Osteoblast (primary cell): ENCODE data around the gene DNAJC6. TPM values are rescaled to one million over a fixed set of nuclear protein-coding genes. Genes with fewer than 3 reads are reported as not detected.

ENCODE experiments used
- DNase-seq: peaks from one replicate; pipeline ENCODE4 v3.0.0; 2011; ENCODE audit warnings: low spot score, mixed read lengths; ENCODE audit not compliant: insufficient read length; ENCODE audit errors: missing footprints
- H2AFZ ChIP-seq: 2 replicates; pipeline ENCODE4 v1.6.0; 2011; ENCODE audit warnings: mild to moderate bottlenecking, low read length
- H3K27ac ChIP-seq: 2 replicates; pipeline ENCODE4 v1.5.1; 2011; ENCODE audit warnings: mild to moderate bottlenecking, low read depth, low read length, moderate library complexity
- H3K27me3 ChIP-seq: 2 replicates; pipeline ENCODE4 v1.6.0; 2012; ENCODE audit warnings: mild to moderate bottlenecking, control low read depth, inconsistent platforms, low read length, moderate library complexity; ENCODE audit not compliant: insufficient read depth
- H3K36me3 ChIP-seq: 2 replicates; pipeline ENCODE4 v1.5.1; 2011; ENCODE audit warnings: mild to moderate bottlenecking, low read length, control low read depth, moderate library complexity; ENCODE audit not compliant: insufficient read depth
- H3K4me1 ChIP-seq: 2 replicates; pipeline ENCODE4 v1.5.1; 2011; ENCODE audit warnings: mild to moderate bottlenecking, low read length, control low read depth, moderate library complexity; ENCODE audit not compliant: insufficient read depth
- H3K4me2 ChIP-seq: 2 replicates; pipeline ENCODE4 v1.6.0; 2011; ENCODE audit warnings: mild to moderate bottlenecking, low read length; ENCODE audit not compliant: insufficient read depth
- H3K4me3 ChIP-seq: fragments of 200-600 bp; sonication (generic); 3 replicates; pipeline ENCODE4 v1.5.1; 2012; ENCODE audit warnings: mild to moderate bottlenecking, low read length, inconsistent platforms; ENCODE audit not compliant: insufficient read depth
- H3K79me2 ChIP-seq: 2 replicates; pipeline ENCODE4 v1.6.0; 2012; ENCODE audit warnings: mild to moderate bottlenecking, low read length, control low read depth, inconsistent platforms; ENCODE audit not compliant: insufficient read depth
- H3K9me3 ChIP-seq: 2 replicates; pipeline ENCODE4 v1.5.1; 2011; ENCODE audit warnings: low read depth, low read length, control low read depth
- H4K20me1 ChIP-seq: 2 replicates; pipeline ENCODE4 v1.6.0; 2012; ENCODE audit warnings: mild to moderate bottlenecking, low read length, control low read depth; ENCODE audit not compliant: insufficient read depth
- CTCF ChIP-seq: IDR thresholded peaks from 2 replicates; pipeline ENCODE4 v1.5.1; 2011; ENCODE audit warnings: mild to moderate bottlenecking, low read depth, low read length, moderate library complexity; ENCODE audit errors: extremely low read depth
- total RNA-seq: library from RNA; depleted of rRNA; stranded (reverse); fragments of >200 nt; gene quantifications from 2 replicates; pipeline ENCODE4 v1.2.3, GENCODE V29; 2012

The DNAJC6 gene
- total RNA-seq, 1 donor = 10.5 TPM

- no peaks in the 10 kb centered on the region for H3K9me3 ChIP-seq
- H2AFZ ChIP-seq = no peak overlapping the region
- H3K27ac ChIP-seq = no peak overlapping the region
- H3K27me3 ChIP-seq = no peaks in the 10 kb centered on the region
- peaks cover 4% of the 10 kb centered on the region for H4K20me1 ChIP-seq
- no peaks in the 10 kb centered on the region for H3K79me2 ChIP-seq
- H3K4me2 ChIP-seq = no peak overlapping the region
- DNase-seq = no peak
- H3K4me1 ChIP-seq = no peaks in the 10 kb centered on the region
- H3K36me3 ChIP-seq = no peaks in the 10 kb centered on the region
- no peak for TF ChIP-seq CTCF
- H3K4me3 ChIP-seq = no peak overlapping the region
Measured at GRCh38 chr1:65297706-65298105, 11.6 kb upstream of the DNAJC6 start.

DNA sequence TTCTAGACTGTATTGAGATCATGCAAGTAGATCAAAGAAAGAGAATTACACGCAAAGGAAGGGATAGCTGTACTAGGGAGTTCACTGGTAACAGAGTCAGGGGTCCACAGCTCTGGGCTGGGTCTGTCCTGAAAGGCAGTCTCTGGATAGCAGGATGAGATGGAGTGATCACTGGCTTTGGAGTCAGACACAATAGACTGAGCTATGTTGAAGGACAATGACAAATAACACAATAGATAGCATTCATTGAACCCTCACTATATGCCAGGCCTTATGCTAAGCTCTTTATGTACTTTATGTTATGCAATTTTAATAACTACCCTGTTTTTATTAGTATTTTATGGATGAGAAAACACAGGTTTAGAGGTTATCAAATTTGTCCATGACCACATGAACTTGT lies 10.0 kb upstream of the DNAJC6 start:
- H3K4me3 ChIP-seq = no peak overlapping the region
- H3K79me2 ChIP-seq = no peaks in the 10 kb centered on the region
- no peak overlapping the region for H2AFZ ChIP-seq
- TF ChIP-seq CTCF = no peak
- no peak overlapping the region for H3K27ac ChIP-seq
- DNase-seq = no peak
- no peaks in the 10 kb centered on the region for H3K9me3 ChIP-seq
- H3K36me3 ChIP-seq = no peaks in the 10 kb centered on the region
- no peak overlapping the region for H3K4me2 ChIP-seq
- no peaks in the 10 kb centered on the region for H3K27me3 ChIP-seq
- H4K20me1 ChIP-seq = peaks cover 4% of the 10 kb centered on the region
- no peaks in the 10 kb centered on the region for H3K4me1 ChIP-seq

- H4K20me1 ChIP-seq = peaks cover 13% of the 10 kb centered on the region
- no peaks in the 10 kb centered on the region for H3K36me3 ChIP-seq
- peaks cover 3% of the 10 kb centered on the region for H3K27me3 ChIP-seq
- H2AFZ ChIP-seq = no peak overlapping the region
- H3K9me3 ChIP-seq = no peaks in the 10 kb centered on the region
- H3K4me1 ChIP-seq = peaks cover 3% of the 10 kb centered on the region
- TF ChIP-seq CTCF = no peak
- H3K79me2 ChIP-seq = no peaks in the 10 kb centered on the region
- H3K4me2 ChIP-seq = peak overlapping the region; percentile 90
- peak; percentile 67 for DNase-seq
- no peak overlapping the region for H3K27ac ChIP-seq
- H3K4me3 ChIP-seq = peak overlapping the region; percentile 68
Measured at GRCh38 chr1:65308781-65309303, 501 bp upstream of the DNAJC6 start.

GRCh38 chr1:65310078-65310587 lies 790 bp downstream of the DNAJC6 start:
- Histone ChIP-seq H3K4me2 (peak overlapping the region; percentile 90), H3K27ac (no peak overlapping the region), H3K36me3 (no peaks in the 10 kb centered on the region), H3K4me3 (peak overlapping the region; percentile 68), H3K4me1 (peaks cover 3% of the 10 kb centered on the region), H3K27me3 (peaks cover 3% of the 10 kb centered on the region), H3K9me3 (no peaks in the 10 kb centered on the region), H2AFZ (no peak overlapping the region), H4K20me1 (peaks cover 13% of the 10 kb centered on the region), H3K79me2 (no peaks in the 10 kb centered on the region)
- peak; percentile 62 for DNase-seq
- TF ChIP-seq CTCF = no peak
